GM12801 (cell line): Measurements from ENCODE around the gene ZRANB1.

ENCODE experiments used
- TF ChIP-seq, protein P1 (sequence below): IDR thresholded peaks from one replicate; pipeline ENCODE4 v1.5.1; 2011; ENCODE audit warnings: control low read depth; ENCODE audit not compliant: insufficient read length; ENCODE audit errors: extremely low read depth

The ZRANB1 gene

DNA sequence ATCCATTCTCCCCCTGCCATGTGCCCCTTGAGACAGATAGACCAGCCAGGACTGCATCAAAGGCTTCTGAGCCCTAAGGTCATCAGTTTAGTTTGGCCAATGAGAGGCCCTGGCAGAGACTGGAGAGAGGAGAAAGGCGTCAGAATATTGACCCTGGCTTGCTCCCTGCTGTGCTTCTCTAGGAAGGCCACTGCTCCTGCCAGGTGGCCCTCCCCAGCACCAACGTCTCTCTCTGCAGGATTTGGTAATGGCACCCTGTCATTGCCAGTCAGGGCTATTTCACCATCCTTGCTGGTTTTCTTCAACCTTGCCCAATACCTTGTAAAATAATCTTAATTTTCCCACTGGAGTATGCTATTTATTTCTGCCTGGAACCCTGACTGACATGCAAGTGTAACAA lies 38.8 kb upstream of the ZRANB1 start:
- TF ChIP-seq, protein P1, sequence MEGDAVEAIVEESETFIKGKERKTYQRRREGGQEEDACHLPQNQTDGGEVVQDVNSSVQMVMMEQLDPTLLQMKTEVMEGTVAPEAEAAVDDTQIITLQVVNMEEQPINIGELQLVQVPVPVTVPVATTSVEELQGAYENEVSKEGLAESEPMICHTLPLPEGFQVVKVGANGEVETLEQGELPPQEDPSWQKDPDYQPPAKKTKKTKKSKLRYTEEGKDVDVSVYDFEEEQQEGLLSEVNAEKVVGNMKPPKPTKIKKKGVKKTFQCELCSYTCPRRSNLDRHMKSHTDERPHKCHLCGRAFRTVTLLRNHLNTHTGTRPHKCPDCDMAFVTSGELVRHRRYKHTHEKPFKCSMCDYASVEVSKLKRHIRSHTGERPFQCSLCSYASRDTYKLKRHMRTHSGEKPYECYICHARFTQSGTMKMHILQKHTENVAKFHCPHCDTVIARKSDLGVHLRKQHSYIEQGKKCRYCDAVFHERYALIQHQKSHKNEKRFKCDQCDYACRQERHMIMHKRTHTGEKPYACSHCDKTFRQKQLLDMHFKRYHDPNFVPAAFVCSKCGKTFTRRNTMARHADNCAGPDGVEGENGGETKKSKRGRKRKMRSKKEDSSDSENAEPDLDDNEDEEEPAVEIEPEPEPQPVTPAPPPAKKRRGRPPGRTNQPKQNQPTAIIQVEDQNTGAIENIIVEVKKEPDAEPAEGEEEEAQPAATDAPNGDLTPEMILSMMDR: no peak

DNA sequence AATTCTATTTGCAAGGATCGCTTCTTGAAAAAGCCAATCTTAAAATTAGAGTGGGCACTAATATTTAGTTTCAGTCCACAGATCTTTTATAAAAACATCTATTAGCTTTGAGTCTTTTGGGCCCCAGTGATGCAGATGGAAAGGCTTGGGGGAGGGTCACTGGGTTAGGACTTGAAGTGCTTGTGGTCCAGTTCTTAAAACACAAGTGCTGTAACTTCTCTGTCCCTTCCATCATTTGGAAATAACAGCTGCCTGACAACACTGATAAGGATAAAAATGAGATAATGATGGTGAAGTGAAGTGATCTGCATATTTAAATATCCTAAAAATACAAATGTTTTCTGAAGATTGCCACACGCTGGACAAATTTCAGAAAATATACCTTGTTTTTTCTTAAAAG lies 37.1 kb upstream of the ZRANB1 start:
- TF ChIP-seq, protein P1: no peak

GRCh38 chr10:124906551-124907001 lies 35.3 kb upstream of the ZRANB1 start:
- TF ChIP-seq, protein P1: no peak

DNA sequence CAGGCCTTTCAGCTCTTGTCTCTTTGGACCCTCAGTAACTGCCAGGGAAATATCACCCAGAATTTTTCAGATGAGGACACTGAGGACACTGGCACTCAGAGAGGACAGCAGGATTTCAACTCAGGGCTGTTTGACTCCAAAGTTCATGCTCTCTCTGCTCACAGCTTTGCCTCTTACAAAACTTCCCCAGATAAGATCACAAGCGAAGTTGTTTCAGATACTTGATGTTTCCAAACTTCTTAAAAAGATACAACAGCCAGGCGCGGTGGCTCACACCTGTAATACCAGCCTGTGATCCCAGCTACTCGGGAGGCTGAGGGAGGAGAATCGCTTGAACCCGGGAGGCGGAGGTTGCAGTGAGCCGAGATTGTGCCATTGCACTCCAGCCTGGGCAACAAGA lies 32.4 kb upstream of the ZRANB1 start:
- TF ChIP-seq, protein P1: no peak

DNA sequence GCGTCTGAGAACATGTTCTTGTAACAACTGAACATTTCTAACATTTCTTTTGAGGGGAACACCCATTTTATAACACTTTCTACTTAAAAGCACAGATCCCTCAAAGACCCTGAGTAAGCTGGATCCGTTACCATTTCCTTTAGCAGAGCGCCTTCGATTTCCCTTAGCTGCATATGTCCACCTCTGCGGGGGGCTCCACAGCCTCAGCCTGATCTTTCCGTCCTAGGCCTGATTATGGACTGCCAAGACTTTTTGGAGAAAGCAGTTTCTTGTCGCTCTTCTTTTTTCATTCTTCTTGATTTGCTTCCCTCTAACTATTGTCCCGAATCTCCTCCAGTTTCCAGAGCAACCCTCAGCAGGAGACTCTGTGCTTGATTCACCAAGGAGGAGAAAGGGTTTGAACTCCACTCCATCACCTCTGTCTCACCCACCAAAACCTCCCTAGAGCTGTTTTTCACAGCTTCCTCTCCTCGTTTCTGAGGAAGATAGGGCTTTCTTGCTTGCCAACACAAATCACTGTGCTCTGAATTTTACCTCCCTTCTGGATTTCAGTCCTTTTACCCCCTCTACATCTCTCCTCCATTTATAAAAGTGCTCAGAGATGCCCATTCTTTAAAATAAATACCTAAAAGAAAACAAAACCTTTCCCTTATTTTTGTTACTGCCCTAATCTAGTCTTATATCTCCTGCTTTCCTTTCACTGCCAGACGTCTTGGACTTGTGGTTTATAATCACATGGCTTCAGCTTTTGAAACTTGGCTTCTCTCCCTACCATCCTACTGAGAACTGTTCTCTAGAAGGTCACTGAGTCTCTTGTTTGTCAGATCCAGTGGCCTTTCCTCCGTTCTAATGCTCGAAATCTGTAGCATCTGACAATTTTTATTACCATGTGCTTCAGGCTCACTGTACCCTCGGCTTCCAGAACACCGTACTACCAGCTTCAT lies 30.5 kb upstream of the ZRANB1 start:
- TF ChIP-seq, protein P1: no peak

- TF ChIP-seq, protein P1: no peak
Observed at GRCh38 chr10:124912101-124912886, 29.6 kb upstream of the ZRANB1 start.

DNA sequence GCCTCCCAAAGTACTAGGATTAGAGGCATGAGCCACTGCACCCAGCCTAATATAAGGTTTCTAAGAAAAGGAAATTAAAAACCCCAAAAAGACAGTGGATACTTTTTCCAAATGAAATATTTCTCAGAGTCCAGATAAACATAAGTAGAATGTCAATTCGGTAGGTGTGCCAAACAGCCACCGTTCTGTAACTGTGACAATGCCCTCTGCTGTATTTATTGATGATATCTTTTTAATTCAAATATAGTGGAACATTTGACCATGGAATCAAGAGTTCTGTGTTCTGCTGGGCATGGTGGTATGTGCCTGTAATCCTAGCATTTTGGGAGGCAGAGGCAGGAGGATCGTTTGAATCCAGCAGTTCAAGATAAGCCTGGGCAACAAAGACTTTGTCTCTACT lies 28.8 kb upstream of the ZRANB1 start:
- TF ChIP-seq, protein P1: no peak
